GM19467 (cell line): ENCODE results near the gene ACE.

ENCODE experiments used
- ATAC-seq: cut with Tn5 transposase; IDR thresholded peaks from one replicate; pipeline ENCODE4 v1.9.1; 2021; ENCODE audit warnings: mild to moderate bottlenecking, moderate library complexity; ENCODE audit not compliant: unreplicated experiment

ACE gene

GRCh38 chr17:63474586-63475460, 2.0 kb upstream of the ACE start:
- no peak for ATAC-seq

GRCh38 chr17:63475491-63476412, 1.1 kb upstream of the ACE start:
- no peak for ATAC-seq

GRCh38 chr17:63476459-63476853, 405 bp upstream of the ACE start:
- no peak for ATAC-seq

- no peak for ATAC-seq
Observed at GRCh38 chr17:63477480-63478440, 899 bp downstream of the ACE start.

- peak; percentile 56 for ATAC-seq
Observed at GRCh38 chr17:63478814-63479494, 2.1 kb downstream of the ACE start.

- no peak for ATAC-seq
Observed at GRCh38 chr17:63479495-63480184, 2.8 kb downstream of the ACE start.

GRCh38 chr17:63480192-63480784, 3.4 kb downstream of the ACE start:
- no peak for ATAC-seq

- ATAC-seq = no peak
Observed at GRCh38 chr17:63480826-63481487, 4.1 kb downstream of the ACE start.

- ATAC-seq = no peak
Observed at GRCh38 chr17:63481488-63481870, 4.6 kb downstream of the ACE start.

- no peak for ATAC-seq
Observed at GRCh38 chr17:63482509-63482908, 5.6 kb downstream of the ACE start.

GRCh38 chr17:63483038-63483437, 6.2 kb downstream of the ACE start:
- no peak for ATAC-seq

GRCh38 chr17:63483655-63484575, 7.1 kb downstream of the ACE start:
- ATAC-seq = no peak

- ATAC-seq = no peak
Observed at GRCh38 chr17:63486317-63487013, 9.6 kb downstream of the ACE start.

- ATAC-seq = no peak
Observed at GRCh38 chr17:63487014-63487339, 10.1 kb downstream of the ACE start.

GRCh38 chr17:63488851-63489250, 12.0 kb downstream of the ACE start:
- ATAC-seq = no peak

GRCh38 chr17:63489291-63489690, 12.4 kb downstream of the ACE start:
- no peak for ATAC-seq

- no peak for ATAC-seq
Observed at GRCh38 chr17:63490329-63490728, 13.5 kb downstream of the ACE start.
